Neural cell (in vitro differentiated cells): Measurements from ENCODE around the gene C4BPA.

Experiments used
- EP300 ChIP-seq: fragments of 450-650 bp; conservative IDR thresholded peaks from 2 replicates; pipeline ENCODE4 v1.6.1; 2014; ENCODE audit warnings: antibody characterized with exemption, mild to moderate bottlenecking, moderate library complexity; ENCODE audit not compliant: poor library complexity, severe bottlenecking
- EZH2 ChIP-seq: fragments of 200-600, 300-800 bp; shearing (Covaris generic), sonication (generic); IDR thresholded peaks from 2 replicates; pipeline ENCODE4 v1.6.1; 2014; ENCODE audit warnings: antibody characterized with exemption, low read length, borderline replicate concordance, mild to moderate bottlenecking; ENCODE audit not compliant: insufficient read depth, poor library complexity, severe bottlenecking
- MXI1 ChIP-seq: fragments of 450-650 bp; conservative IDR thresholded peaks from 2 replicates; pipeline ENCODE4 v1.6.1; 2014; ENCODE audit warnings: antibody characterized with exemption, mild to moderate bottlenecking; ENCODE audit not compliant: poor library complexity, severe bottlenecking
- POLR2AphosphoS5 ChIP-seq: IDR thresholded peaks from 2 replicates; pipeline ENCODE4 v1.6.1; 2012
- REST ChIP-seq: IDR thresholded peaks from 2 replicates; pipeline ENCODE4 v1.6.1; 2012; ENCODE audit warnings: borderline replicate concordance
- TAF1 ChIP-seq: IDR thresholded peaks from 2 replicates; pipeline ENCODE4 v1.6.1; 2012; ENCODE audit warnings: low read depth
- TF ChIP-seq, protein P1 (sequence below): fragments of 450-650 bp; IDR thresholded peaks from 2 replicates; pipeline ENCODE4 v1.5.1; 2014; ENCODE audit warnings: antibody characterized with exemption, mild to moderate bottlenecking, moderate library complexity; ENCODE audit not compliant: poor library complexity, severe bottlenecking

GRCh38 chr1:207085887-207086286, 18.1 kb upstream of the C4BPA start:
- no peak for TF ChIP-seq REST
- no peak for TF ChIP-seq MXI1
- TF ChIP-seq, protein P1, sequence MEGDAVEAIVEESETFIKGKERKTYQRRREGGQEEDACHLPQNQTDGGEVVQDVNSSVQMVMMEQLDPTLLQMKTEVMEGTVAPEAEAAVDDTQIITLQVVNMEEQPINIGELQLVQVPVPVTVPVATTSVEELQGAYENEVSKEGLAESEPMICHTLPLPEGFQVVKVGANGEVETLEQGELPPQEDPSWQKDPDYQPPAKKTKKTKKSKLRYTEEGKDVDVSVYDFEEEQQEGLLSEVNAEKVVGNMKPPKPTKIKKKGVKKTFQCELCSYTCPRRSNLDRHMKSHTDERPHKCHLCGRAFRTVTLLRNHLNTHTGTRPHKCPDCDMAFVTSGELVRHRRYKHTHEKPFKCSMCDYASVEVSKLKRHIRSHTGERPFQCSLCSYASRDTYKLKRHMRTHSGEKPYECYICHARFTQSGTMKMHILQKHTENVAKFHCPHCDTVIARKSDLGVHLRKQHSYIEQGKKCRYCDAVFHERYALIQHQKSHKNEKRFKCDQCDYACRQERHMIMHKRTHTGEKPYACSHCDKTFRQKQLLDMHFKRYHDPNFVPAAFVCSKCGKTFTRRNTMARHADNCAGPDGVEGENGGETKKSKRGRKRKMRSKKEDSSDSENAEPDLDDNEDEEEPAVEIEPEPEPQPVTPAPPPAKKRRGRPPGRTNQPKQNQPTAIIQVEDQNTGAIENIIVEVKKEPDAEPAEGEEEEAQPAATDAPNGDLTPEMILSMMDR = no peak
- TF ChIP-seq EZH2 = no peak
- no peak for TF ChIP-seq TAF1
- TF ChIP-seq POLR2AphosphoS5 = no peak
- no peak for TF ChIP-seq EP300
